ENCODE measurements around the gene PIP5KL1.

Gene PIP5KL1

DNA sequence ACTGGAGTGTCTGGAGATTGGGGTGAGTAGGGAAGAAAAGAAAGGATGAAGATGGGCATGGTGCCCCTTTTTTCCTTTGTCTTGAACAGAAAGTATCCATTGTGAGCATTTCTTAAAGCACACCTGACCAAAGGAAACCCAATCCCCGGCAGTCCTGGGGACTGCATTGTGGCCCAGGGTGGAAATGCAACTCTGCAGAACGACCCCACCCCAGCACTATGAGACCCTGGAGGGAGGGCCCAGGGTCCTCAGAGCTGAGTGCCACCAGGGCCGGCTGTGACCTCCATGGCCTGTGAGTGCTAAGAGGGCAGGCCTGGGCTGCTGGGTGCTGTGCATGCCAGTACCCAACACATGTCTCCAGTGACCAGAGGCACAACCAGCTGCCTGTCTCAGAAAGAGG lies 31.7 kb upstream of the PIP5KL1 start:
- no peak overlapping the region for H3K4me3 ChIP-seq (replicated peaks; ENCODE audit: low read depth, low read length)
- TF ChIP-seq, protein P1, sequence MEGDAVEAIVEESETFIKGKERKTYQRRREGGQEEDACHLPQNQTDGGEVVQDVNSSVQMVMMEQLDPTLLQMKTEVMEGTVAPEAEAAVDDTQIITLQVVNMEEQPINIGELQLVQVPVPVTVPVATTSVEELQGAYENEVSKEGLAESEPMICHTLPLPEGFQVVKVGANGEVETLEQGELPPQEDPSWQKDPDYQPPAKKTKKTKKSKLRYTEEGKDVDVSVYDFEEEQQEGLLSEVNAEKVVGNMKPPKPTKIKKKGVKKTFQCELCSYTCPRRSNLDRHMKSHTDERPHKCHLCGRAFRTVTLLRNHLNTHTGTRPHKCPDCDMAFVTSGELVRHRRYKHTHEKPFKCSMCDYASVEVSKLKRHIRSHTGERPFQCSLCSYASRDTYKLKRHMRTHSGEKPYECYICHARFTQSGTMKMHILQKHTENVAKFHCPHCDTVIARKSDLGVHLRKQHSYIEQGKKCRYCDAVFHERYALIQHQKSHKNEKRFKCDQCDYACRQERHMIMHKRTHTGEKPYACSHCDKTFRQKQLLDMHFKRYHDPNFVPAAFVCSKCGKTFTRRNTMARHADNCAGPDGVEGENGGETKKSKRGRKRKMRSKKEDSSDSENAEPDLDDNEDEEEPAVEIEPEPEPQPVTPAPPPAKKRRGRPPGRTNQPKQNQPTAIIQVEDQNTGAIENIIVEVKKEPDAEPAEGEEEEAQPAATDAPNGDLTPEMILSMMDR (IDR thresholded peaks at IDR 0.05; ENCODE audit: low read depth, low read length, missing control alignments): no peak
- DNase-seq (ENCODE audit: extremely low read depth, low read depth): no peak

DNA sequence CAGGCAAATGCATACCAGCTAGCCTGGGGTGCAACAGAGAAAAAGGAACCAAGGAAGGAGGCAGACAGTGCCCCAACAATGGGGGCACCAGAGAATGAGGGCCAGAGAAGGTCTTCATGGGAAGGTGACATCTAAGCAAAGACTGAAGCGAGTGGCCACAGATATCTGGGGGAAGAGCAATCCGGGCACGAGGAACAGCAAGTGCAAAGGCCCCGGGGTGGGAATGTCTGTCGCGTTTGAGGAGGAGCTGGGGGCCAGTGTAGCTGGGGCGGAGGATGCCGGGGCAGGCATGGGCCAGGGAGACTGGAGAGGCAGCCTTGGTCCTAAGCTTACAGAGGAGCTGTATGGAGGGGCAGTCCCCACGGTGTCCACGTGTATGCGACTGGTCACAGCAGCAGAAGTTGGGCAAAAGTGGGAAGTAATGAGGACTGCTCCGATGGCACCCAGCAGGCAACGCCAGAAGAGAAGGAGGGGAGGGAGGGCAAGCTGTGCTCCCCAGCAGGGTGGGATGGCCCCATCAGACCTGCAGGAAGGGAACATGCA lies 31.1 kb upstream of the PIP5KL1 start:
- no peak for DNase-seq (ENCODE audit: extremely low read depth, low read depth)
- H3K4me3 ChIP-seq (replicated peaks; ENCODE audit: low read depth, low read length): no peak overlapping the region
- TF ChIP-seq, protein P1 (IDR thresholded peaks at IDR 0.05; ENCODE audit: low read depth, low read length, missing control alignments): no peak

DNA sequence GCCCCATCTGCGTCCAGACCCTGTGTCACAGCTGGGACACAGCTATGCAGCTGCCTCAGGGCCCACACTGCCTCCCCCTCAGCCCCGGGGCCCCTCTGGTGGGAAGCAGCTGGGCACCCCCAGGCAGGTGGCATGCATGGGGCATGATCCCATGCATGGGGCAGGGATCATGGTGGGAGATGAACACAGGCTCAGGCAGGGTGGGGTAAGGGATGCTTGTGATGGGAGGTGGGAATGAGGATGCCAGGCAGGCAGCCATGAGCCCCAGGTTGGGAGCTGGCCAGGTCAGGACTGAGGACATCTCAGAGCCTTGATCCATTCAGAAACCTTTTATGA lies 30.5 kb upstream of the PIP5KL1 start:
- no peak for DNase-seq (ENCODE audit: extremely low read depth, low read depth)
- H3K4me3 ChIP-seq (replicated peaks; ENCODE audit: low read depth, low read length): no peak overlapping the region
- TF ChIP-seq, protein P1 (IDR thresholded peaks at IDR 0.05; ENCODE audit: low read depth, low read length, missing control alignments): no peak

DNA sequence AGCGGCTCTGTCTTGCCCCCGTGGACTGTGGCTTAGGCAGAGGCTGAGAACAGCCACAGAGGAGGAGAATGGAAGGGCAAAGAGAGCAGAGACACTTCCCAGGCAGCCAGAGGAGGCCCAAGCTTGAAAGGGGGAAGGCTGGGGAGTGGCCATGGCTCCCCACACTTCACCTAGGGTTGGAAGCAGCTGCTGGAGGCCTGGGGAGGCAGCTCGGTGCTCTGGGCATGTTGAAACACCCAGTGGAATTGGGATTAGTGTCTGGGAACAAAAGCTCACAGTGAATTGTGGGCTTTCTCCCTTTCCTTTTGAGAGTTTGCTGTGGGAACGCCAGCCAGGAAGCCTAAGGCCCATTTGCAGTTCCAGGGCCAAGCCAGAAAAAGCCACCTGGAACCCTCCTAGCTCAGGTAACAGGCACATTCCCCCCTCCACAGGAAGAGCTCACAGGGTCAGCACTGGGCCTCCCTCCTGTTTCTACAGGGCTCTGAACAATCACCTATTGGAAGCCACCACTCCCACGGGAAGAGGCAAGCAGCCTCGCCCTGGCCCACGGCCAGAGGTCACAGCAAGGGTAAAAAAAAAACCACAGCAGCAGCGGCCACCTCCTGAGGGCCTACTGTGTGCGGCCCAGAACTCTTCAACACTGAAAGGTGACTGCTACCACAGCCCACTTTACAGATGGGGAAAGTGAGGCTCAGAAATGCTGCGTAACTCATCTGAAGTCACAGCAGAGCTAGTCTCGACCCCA lies 30.0 kb upstream of the PIP5KL1 start:
- TF ChIP-seq, protein P1 (IDR thresholded peaks at IDR 0.05; ENCODE audit: low read depth, low read length, missing control alignments): no peak
- no peak for DNase-seq (ENCODE audit: extremely low read depth, low read depth)
- no peak overlapping the region for H3K4me3 ChIP-seq (replicated peaks; ENCODE audit: low read depth, low read length)

DNA sequence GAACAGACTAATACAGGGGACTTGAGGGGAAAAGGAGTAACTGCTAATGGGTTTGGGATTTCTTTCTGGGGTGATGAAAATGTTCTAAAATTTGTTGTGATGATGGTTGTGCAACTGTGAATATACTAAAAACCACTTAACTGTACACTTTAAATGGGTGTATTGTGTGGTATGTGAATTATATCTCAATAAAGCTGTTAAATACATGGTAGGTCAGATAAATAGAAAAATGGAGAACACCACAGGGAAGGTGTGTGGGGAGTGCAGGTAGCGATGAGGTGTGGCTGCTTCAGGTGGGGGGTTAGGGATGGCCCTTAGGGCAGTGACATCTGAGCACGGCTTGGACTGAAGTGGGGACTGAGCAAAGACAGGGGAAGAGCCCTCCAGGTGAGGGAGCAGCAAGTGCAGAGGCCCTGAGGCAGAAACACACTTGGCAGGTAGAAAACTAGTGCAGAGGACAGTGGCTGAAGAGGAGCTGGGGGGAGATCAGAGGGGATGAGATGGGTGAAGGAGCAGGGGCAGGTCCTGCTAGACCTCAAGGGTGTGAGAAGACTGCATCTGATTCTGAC lies 29.3 kb upstream of the PIP5KL1 start:
- no peak overlapping the region for H3K4me3 ChIP-seq (replicated peaks; ENCODE audit: low read depth, low read length)
- TF ChIP-seq, protein P1 (IDR thresholded peaks at IDR 0.05; ENCODE audit: low read depth, low read length, missing control alignments): no peak
- no peak for DNase-seq (ENCODE audit: extremely low read depth, low read depth)

DNA sequence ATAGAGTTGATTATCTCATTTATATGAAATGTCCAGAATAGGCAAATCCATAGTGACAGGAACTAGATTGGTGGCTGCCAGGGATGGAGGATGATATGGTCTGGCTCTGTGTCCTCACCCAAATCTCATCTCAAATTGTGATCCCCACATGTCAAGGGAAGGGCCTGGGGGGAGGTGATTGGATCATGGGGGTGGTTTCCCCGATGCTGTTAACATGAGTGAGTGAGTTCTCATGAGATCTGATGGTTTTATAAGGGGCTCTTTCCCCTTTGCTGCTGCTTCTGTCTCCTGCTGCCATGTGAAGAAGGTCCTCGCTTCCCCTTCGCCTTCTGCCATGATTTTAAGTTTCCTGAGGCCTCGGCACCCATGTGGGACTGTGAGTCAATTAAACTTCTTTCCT lies 28.8 kb upstream of the PIP5KL1 start:
- TF ChIP-seq, protein P1 (IDR thresholded peaks at IDR 0.05; ENCODE audit: low read depth, low read length, missing control alignments): no peak
- H3K4me3 ChIP-seq (replicated peaks; ENCODE audit: low read depth, low read length): no peak overlapping the region
- DNase-seq (ENCODE audit: extremely low read depth, low read depth): no peak

Measured in HFF-Myc (cell line).